MM.1S (cell line): Measurements from ENCODE around the gene NHSL2.

Experiments used
- DNase-seq: peaks from one replicate; pipeline ENCODE4 v3.0.0-alpha.2; 2015
- H2AFZ ChIP-seq: fragments of 300-600 bp; sonication (generic); 2 replicates; pipeline ENCODE4 v1.6.0; 2016; ENCODE audit warnings: antibody characterized with exemption, low read length
- H3F3A ChIP-seq: fragments of 300-600 bp; sonication (generic); 2 replicates; pipeline ENCODE4 v1.6.1; 2016; ENCODE audit warnings: mild to moderate bottlenecking, antibody characterized with exemption, low read length, moderate library complexity, mixed read lengths; ENCODE audit not compliant: insufficient read depth
- H3K27ac ChIP-seq: fragments of 300-600 bp; sonication (generic); 2 replicates; pipeline ENCODE4 v1.5.1; 2016; ENCODE audit warnings: mild to moderate bottlenecking, low read length
- H3K27me3 ChIP-seq: fragments of 300-600 bp; sonication (generic); replicated peaks from 2 replicates; pipeline ENCODE4 v1.6.0; 2016; ENCODE audit warnings: low read length; ENCODE audit not compliant: insufficient read depth
- H3K36me3 ChIP-seq: fragments of 300-600 bp; sonication (generic); replicated peaks from 2 replicates; pipeline ENCODE4 v1.6.1; 2016; ENCODE audit warnings: mild to moderate bottlenecking, low read length, mixed read lengths; ENCODE audit not compliant: insufficient read depth
- H3K4me1 ChIP-seq: fragments of 300-600 bp; sonication (generic); 2 replicates; pipeline ENCODE4 v1.6.1; 2016; ENCODE audit warnings: low read length, mixed read lengths
- H3K4me2 ChIP-seq: fragments of 300-600 bp; sonication (generic); 2 replicates; pipeline ENCODE4 v1.6.0; 2016; ENCODE audit warnings: low read depth, low read length
- H3K4me3 ChIP-seq: fragments of 300-600 bp; sonication (generic); 2 replicates; pipeline ENCODE4 v1.5.1; 2016; ENCODE audit warnings: low read length, mixed read lengths
- H3K79me2 ChIP-seq: fragments of 300-600 bp; sonication (generic); 2 replicates; pipeline ENCODE4 v1.6.1; 2016; ENCODE audit warnings: mixed run types, low read length, mixed read lengths
- H3K9ac ChIP-seq: fragments of 300-600 bp; sonication (generic); 2 replicates; pipeline ENCODE4 v1.6.1; 2016; ENCODE audit warnings: low read length, mixed read lengths
- H3K9me2 ChIP-seq: fragments of 300-600 bp; sonication (generic); replicated peaks from 2 replicates; pipeline ENCODE4 v1.6.1; 2016; ENCODE audit warnings: mild to moderate bottlenecking, low read length, mixed read lengths; ENCODE audit not compliant: insufficient read depth
- H3K9me3 ChIP-seq: fragments of 300-600 bp; sonication (generic); replicated peaks from 2 replicates; pipeline ENCODE4 v1.6.1; 2016; ENCODE audit warnings: mild to moderate bottlenecking, low read length, mixed read lengths; ENCODE audit not compliant: insufficient read depth
- H4K20me1 ChIP-seq: fragments of 300-600 bp; sonication (generic); 2 replicates; pipeline ENCODE4 v1.6.1; 2016; ENCODE audit warnings: mild to moderate bottlenecking, low read length, moderate library complexity, mixed read lengths; ENCODE audit not compliant: insufficient read depth
- EZH2 ChIP-seq: fragments of 300-600 bp; sonication (generic); optimal IDR thresholded peaks from 2 replicates; pipeline ENCODE3; 2017; ENCODE audit warnings: low read depth, mild to moderate bottlenecking, antibody characterized with exemption, low read length, mixed read lengths
- EZH2phosphoT487 ChIP-seq: fragments of 300-600 bp; sonication (generic); IDR thresholded peaks from 2 replicates; pipeline ENCODE4 v1.6.1; 2018; ENCODE audit warnings: antibody characterized with exemption, low read length
- TF ChIP-seq, protein P1 (sequence below): fragments of 300-600 bp; sonication (generic); IDR thresholded peaks from 2 replicates; pipeline ENCODE4 v1.5.1; 2016; ENCODE audit warnings: antibody characterized with exemption, low read length, mixed read lengths

NHSL2 gene

DNA sequence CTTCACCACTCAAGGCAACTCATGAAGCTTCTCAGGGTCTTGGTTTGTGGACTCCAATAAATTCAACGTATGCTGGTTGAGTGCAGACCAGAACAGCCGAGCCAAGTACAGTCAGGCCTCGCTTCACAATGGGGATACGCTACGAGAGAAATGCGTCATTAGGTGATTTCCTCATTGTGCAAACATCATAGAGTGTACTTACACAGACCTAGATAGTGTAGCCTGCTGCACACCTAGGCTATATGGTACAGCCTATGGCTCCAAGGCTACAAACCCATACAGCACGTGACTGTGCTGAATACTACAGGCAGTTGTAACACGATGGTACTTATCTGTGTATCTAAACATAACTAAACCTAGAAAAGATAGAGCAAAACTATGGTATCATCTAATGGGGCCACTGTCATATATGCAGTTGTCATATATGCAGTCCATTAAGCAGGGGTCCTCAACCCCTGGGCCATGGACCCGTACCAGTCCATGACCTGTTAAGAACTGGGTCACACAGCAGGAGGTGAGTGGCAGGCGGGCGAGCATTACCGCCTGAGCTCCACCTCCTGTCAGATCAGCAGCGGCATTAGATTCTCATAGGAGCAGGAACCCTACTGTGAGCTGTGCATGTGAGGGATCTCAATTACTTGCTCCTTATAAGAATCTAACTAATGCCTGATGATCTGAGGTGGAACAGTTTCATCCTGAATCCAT lies 189.6 kb downstream of the NHSL2 start:
- no peaks in the 10 kb centered on the region for H3K9me3 ChIP-seq
- DNase-seq: no peak
- H3K4me3 ChIP-seq: no peak overlapping the region
- peaks cover 23% of the 10 kb centered on the region for H3K4me1 ChIP-seq
- H3K9ac ChIP-seq: no peak overlapping the region
- H3K4me2 ChIP-seq: no peak overlapping the region
- TF ChIP-seq EZH2: no peak
- TF ChIP-seq, protein P1, sequence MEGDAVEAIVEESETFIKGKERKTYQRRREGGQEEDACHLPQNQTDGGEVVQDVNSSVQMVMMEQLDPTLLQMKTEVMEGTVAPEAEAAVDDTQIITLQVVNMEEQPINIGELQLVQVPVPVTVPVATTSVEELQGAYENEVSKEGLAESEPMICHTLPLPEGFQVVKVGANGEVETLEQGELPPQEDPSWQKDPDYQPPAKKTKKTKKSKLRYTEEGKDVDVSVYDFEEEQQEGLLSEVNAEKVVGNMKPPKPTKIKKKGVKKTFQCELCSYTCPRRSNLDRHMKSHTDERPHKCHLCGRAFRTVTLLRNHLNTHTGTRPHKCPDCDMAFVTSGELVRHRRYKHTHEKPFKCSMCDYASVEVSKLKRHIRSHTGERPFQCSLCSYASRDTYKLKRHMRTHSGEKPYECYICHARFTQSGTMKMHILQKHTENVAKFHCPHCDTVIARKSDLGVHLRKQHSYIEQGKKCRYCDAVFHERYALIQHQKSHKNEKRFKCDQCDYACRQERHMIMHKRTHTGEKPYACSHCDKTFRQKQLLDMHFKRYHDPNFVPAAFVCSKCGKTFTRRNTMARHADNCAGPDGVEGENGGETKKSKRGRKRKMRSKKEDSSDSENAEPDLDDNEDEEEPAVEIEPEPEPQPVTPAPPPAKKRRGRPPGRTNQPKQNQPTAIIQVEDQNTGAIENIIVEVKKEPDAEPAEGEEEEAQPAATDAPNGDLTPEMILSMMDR: no peak
- TF ChIP-seq EZH2phosphoT487: no peak
- no peaks in the 10 kb centered on the region for H3K27me3 ChIP-seq
- H3K36me3 ChIP-seq: no peaks in the 10 kb centered on the region
- no peaks in the 10 kb centered on the region for H3F3A ChIP-seq
- H2AFZ ChIP-seq: no peak overlapping the region
- H3K27ac ChIP-seq: peak overlapping the region; percentile 53; the same call in 1 of the 2 replicates
- H3K9me2 ChIP-seq: no peaks in the 10 kb centered on the region
- no peaks in the 10 kb centered on the region for H4K20me1 ChIP-seq
- H3K79me2 ChIP-seq: no peaks in the 10 kb centered on the region

DNA sequence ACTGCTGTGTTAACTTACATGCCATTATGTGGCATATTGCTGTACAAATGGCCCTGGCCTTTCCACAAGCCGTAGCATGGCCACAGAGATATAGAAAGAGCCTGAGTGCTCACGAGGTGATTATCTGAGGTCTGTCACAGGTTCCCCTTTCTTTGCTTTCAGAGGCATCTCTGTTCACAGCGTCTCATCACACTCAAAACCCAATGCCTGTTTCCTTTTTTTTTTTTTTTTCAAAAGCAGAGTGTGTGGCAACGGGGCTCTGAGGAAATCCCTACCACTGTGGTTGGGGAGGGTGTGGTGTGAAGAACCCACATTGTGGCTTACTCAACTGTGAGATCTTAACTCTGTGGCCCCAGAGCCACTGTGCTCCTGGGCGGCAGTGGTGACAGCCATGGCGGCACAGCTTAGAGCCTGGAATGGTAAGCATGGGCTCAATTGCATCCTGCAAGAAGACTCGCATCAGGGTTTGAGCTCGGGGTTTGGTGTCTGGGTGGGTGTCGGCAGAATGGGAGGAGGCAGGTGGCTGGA lies 190.2 kb downstream of the NHSL2 start:
- Histone ChIP-seq H3K36me3 (no peaks in the 10 kb centered on the region), H3K9ac (no peak overlapping the region), H3K4me2 (no peak overlapping the region; the same call in 1 of the 2 replicates), H3K9me2 (no peaks in the 10 kb centered on the region), H3K79me2 (no peaks in the 10 kb centered on the region), H3K27ac (peak overlapping the region; percentile 53; the same call in 1 of the 2 replicates), H3F3A (no peaks in the 10 kb centered on the region), H4K20me1 (no peaks in the 10 kb centered on the region), H3K27me3 (no peaks in the 10 kb centered on the region), H2AFZ (no peak overlapping the region), H3K4me3 (no peak overlapping the region), H3K4me1 (peaks cover 25% of the 10 kb centered on the region), H3K9me3 (no peaks in the 10 kb centered on the region)
- TF ChIP-seq, protein P1: no peak
- TF ChIP-seq EZH2phosphoT487 (no peak), EZH2 (no peak)
- DNase-seq: peak; percentile 58

DNA sequence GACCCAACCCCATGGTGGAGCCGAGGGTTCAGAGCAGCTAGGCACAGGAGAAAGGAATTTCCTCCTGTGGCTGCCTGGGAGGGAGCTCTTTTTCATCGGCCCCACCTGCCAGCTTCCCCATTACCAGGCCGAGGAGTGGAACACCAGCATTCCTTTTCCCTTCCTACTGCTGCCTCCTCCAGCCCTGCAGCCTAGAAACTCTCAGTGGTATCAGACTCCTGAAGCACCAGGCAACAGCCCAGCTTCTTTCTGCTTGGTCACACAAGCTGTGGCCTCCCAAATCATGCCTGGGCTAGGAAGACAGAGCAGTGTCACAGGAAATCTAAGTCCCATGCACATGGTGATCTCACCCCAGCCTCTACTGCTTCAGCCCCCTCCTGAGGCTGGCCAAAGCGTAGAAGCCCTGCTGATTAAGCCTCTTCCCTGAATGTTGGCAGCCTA lies 191.0 kb downstream of the NHSL2 start:
- Histone ChIP-seq H3K27me3 (no peaks in the 10 kb centered on the region), H3K4me2 (no peak overlapping the region), H3K4me3 (no peak overlapping the region), H3K36me3 (no peaks in the 10 kb centered on the region), H3K9me2 (no peaks in the 10 kb centered on the region), H3K79me2 (no peaks in the 10 kb centered on the region), H3F3A (no peaks in the 10 kb centered on the region), H4K20me1 (no peaks in the 10 kb centered on the region), H3K27ac (no peak overlapping the region), H3K4me1 (peaks cover 25% of the 10 kb centered on the region), H2AFZ (no peak overlapping the region), H3K9me3 (no peaks in the 10 kb centered on the region), H3K9ac (no peak overlapping the region)
- DNase-seq: no peak
- TF ChIP-seq, protein P1: no peak
- no peak for TF ChIP-seq EZH2phosphoT487
- TF ChIP-seq EZH2: no peak
